Gastrocnemius medialis (tissue), 4 donors: Measurements from ENCODE around the gene DDIT4.

Experiments used
- CTCF ChIP-seq, 5 experiments: fragments of 450-650 bp in 3 of 5; fragments of 200-600 bp in 2 of 5; sonication (generic) in 2 of 5; IDR thresholded peaks in 4 of 5; conservative IDR thresholded peaks in 1 of 5; 1 replicate in 4 of 5; 2 replicates in 1 of 5; pipeline ENCODE4 v1.5.1; 2016 to 2019; ENCODE audit warnings: antibody characterized with exemption in 5 of 5, mild to moderate bottlenecking in 3 of 5, moderate library complexity in 3 of 5
- POLR2A ChIP-seq, 2 donors: fragments of 450-650 bp; IDR thresholded peaks; one replicate each; pipeline ENCODE4 v1.6.1; 2017; ENCODE audit warnings: antibody characterized with exemption in 2 of 2, mild to moderate bottlenecking in 2 of 2, moderate library complexity in 2 of 2

- TF ChIP-seq CTCF (IDR thresholded peaks at IDR 0.05 in 4 of 5, conservative IDR thresholded peaks at IDR 0.05 in 1 of 5) (no peak), POLR2A (IDR thresholded peaks at IDR 0.05) (no peak)
These were observed 23.6 kb downstream of the DDIT4 start for GRCh38 chr10:72297281-72297804.
